GM21390 (cell line): Measurements from ENCODE around the gene ZNF580.
A peak's percentile ranks its signal among the peaks of the same experiment; 100 is the strongest.

Source experiments
- ATAC-seq: cut with Tn5 transposase; IDR thresholded peaks from one replicate; pipeline ENCODE4 v1.9.1; 2021; ENCODE audit not compliant: unreplicated experiment

The ZNF580 gene

GRCh38 chr19:55644842-55645511 lies 4.2 kb downstream of the ZNF580 start:
- no peak for ATAC-seq

GRCh38 chr19:55645512-55645881 lies 4.7 kb downstream of the ZNF580 start:
- ATAC-seq: no peak

GRCh38 chr19:55646889-55647731 lies 6.3 kb downstream of the ZNF580 start:
- no peak for ATAC-seq

- ATAC-seq: no peak
Measured at GRCh38 chr19:55647732-55648584, 7.2 kb downstream of the ZNF580 start, which contains the start of gene CCDC106. Gene CCDC106, plus strand, starts transcription at chr19:55648212. Its CDS starts 835 bp downstream, at chr19:55649047.

GRCh38 chr19:55648585-55649267 lies 7.9 kb downstream of the ZNF580 start:
- ATAC-seq: no peak

- no peak for ATAC-seq
Measured at GRCh38 chr19:55649268-55650125, 8.7 kb downstream of the ZNF580 start.

GRCh38 chr19:55650126-55650557 lies 9.3 kb downstream of the ZNF580 start:
- ATAC-seq: no peak

GRCh38 chr19:55650602-55651230 lies 9.9 kb downstream of the ZNF580 start:
- no peak for ATAC-seq

- ATAC-seq: no peak
Measured at GRCh38 chr19:55651236-55651635, 10.4 kb downstream of the ZNF580 start.

GRCh38 chr19:55652311-55653128 lies 11.7 kb downstream of the ZNF580 start:
- ATAC-seq: no peak

GRCh38 chr19:55653651-55654322 lies 13.0 kb downstream of the ZNF580 start:
- ATAC-seq: peak; percentile 37

GRCh38 chr19:55654323-55654867 lies 13.6 kb downstream of the ZNF580 start:
- ATAC-seq: peak; percentile 48

GRCh38 chr19:55654868-55655647 lies 14.3 kb downstream of the ZNF580 start, which contains the start of gene U2AF2:
Gene U2AF2, plus strand, starts transcription at chr19:55655035. Its CDS starts 70 bp downstream, at chr19:55655105.
- ATAC-seq: peak; percentile 35

- ATAC-seq: no peak
Measured at GRCh38 chr19:55655648-55656040, 14.8 kb downstream of the ZNF580 start.

- no peak for ATAC-seq
Measured at GRCh38 chr19:55656552-55656951, 15.8 kb downstream of the ZNF580 start.

GRCh38 chr19:55656988-55657747 lies 16.4 kb downstream of the ZNF580 start:
- ATAC-seq: no peak
